GM12878 (cell line): ENCODE measurements around the gene EMSY. TPM values are rescaled to one million over a fixed set of nuclear protein-coding genes. Genes with fewer than 3 reads are reported as not detected.
"Not testable (repeated sequence)": the region's sequence is repeated elsewhere in the genome, so short reads cannot be mapped to it uniquely, and the experiment has no call there.

Source experiments
- ATAC-seq: fragments of 200-7000 bp; cut with Tn5 transposase; 3 replicates; pipeline ENCODE4 v1.9.1; 2020; ENCODE audit warnings: mild to moderate bottlenecking, moderate library complexity
- BruUV-seq: library from RNA; stranded (reverse); fragments of 400-500 nt; replicated peaks from 2 replicates; lab custom pipeline; 2021; lab: Mats Ljungman, UMichigan
- CTCF ChIA-PET: fragments of 300-600 bp; sonication (Branson Sonifier 250); formaldehyde crosslinking; extraction: SDS; loops from one replicate; lab custom pipeline; 2021; ENCODE audit warnings: inconsistent platforms; lab: Yijun Ruan, JAX
- POLR2A ChIA-PET: fragments of 350-600 bp; formaldehyde crosslinking; extraction: SDS; loops from one replicate; lab custom pipeline; 2021; ENCODE audit warnings: inconsistent platforms; lab: Charles Lee
- RAD21 ChIA-PET: fragments of 300-600 bp; sonication (Branson Sonifier 250); formaldehyde crosslinking; loops from one replicate; lab custom pipeline; 2023; ENCODE audit warnings: antibody characterized with exemption; ENCODE audit not compliant: unreplicated experiment; lab: Charles Lee
- SMC1A ChIA-PET: fragments of 300-600 bp; sonication (Branson Sonifier 250); formaldehyde crosslinking; loops from one replicate; lab custom pipeline; 2023; ENCODE audit not compliant: unreplicated experiment, uncharacterized antibody; lab: Charles Lee
- DNase-seq: peaks from one replicate; pipeline ENCODE4 v3.0.0-alpha.2; 2011; ENCODE audit warnings: low read depth, low spot score
- FAIRE-seq: peaks from 3 replicates; lab custom pipeline; 2011; peaks lifted over from hg19 to GRCh38; lab: Jason Lieb, UNC
- H2AFZ ChIP-seq: 2 replicates; pipeline ENCODE4 v1.6.0; 2011; ENCODE audit warnings: low read depth, low read length, control low read depth; ENCODE audit not compliant: control insufficient read depth
- H3K27ac ChIP-seq: 2 replicates; pipeline ENCODE4 v1.5.1; 2011; ENCODE audit warnings: control low read depth; ENCODE audit not compliant: control insufficient read depth, insufficient read depth
- H3K27me3 ChIP-seq, 2 experiments: replicated peaks in 1 of 2; 2 replicates each; pipeline versions ENCODE4 v1.6.0 to v1.6.1; 2011; ENCODE audit warnings: low read length in 1 of 2; ENCODE audit not compliant: control insufficient read depth in 2 of 2, insufficient read depth in 2 of 2
- H3K36me3 ChIP-seq, 2 experiments: 2 replicates each; pipeline ENCODE4 v1.5.1; 2011; ENCODE audit warnings: low read length in 1 of 2; ENCODE audit not compliant: control insufficient read depth in 2 of 2, insufficient read depth in 2 of 2
- H3K4me1 ChIP-seq: 2 replicates; pipeline ENCODE4 v1.6.1; 2011; ENCODE audit warnings: mild to moderate bottlenecking, low read length, moderate library complexity, mixed read lengths; ENCODE audit not compliant: control insufficient read depth, insufficient read depth
- H3K4me2 ChIP-seq: 2 replicates; pipeline ENCODE4 v1.6.0; 2011; ENCODE audit warnings: control low read depth; ENCODE audit not compliant: control insufficient read depth, insufficient read depth
- H3K4me3 ChIP-seq: fragments of 200-600 bp; sonication (generic); 2 replicates; pipeline ENCODE4 v1.5.1; 2016
- H3K79me2 ChIP-seq: 2 replicates; pipeline ENCODE4 v1.6.0; 2011; ENCODE audit warnings: low read length; ENCODE audit not compliant: control insufficient read depth, insufficient read depth
- H3K9ac ChIP-seq: 2 replicates; pipeline ENCODE4 v1.8.0; 2011; ENCODE audit warnings: low read length, control low read depth, mixed read lengths; ENCODE audit not compliant: control insufficient read depth, insufficient read depth
- H3K9me3 ChIP-seq: replicated peaks from 3 replicates; pipeline ENCODE4 v1.5.1; 2011; ENCODE audit warnings: mild to moderate bottlenecking, low read length; ENCODE audit not compliant: control insufficient read depth, insufficient read depth
- H4K20me1 ChIP-seq: 2 replicates; pipeline ENCODE4 v1.6.0; 2011; ENCODE audit not compliant: control insufficient read depth, insufficient read depth
- PKNOX1 ChIP-seq: fragments of 450-650 bp; IDR thresholded peaks from 2 replicates; pipeline ENCODE4 v1.6.1; 2016; ENCODE audit warnings: mild to moderate bottlenecking
- SPI1 ChIP-seq: IDR thresholded peaks from 2 replicates; pipeline ENCODE4 v1.6.1; 2011; ENCODE audit warnings: low read depth, mild to moderate bottlenecking, low read length, moderate library complexity, borderline replicate concordance; ENCODE audit not compliant: insufficient read depth
- STAT3 ChIP-seq: IDR thresholded peaks from 2 replicates; pipeline ENCODE4 v1.6.1; 2011; ENCODE audit warnings: low read depth, low read length, improper control_type of control experiment
- ZNF274 ChIP-seq: IDR thresholded peaks from one replicate; pipeline ENCODE4 v1.8.0; 2011; ENCODE audit not compliant: insufficient read length, insufficient read depth
- WGBS: methylation state at CpG from one replicate; pipeline ENCODE4 v1.1.6; 2016; ENCODE audit warnings: low lambda C conversion rate; ENCODE audit not compliant: insufficient replicate concordance, insufficient coverage; ENCODE audit errors: missing lambda C conversion rate; 5-methylcytosine and 5-hydroxymethylcytosine counted together
- in situ Hi-C: fragments of 300-500 bp; cut with MboI; formaldehyde crosslinking; loops from 9 replicates; pipeline ENCODE4 v1.14.3; 2018; ENCODE audit warnings: mixed read lengths
- intact Hi-C: fragments of 100-400 bp; cut with micrococcal nuclease; formaldehyde crosslinking; loops from one replicate; pipeline ENCODE4 v1.14.2; 2022; ENCODE audit not compliant: unreplicated experiment
- polyA plus RNA-seq, 11 experiments: library from polyadenylated mRNA; depleted of rRNA in 4 of 11; unstranded in 6 of 11; stranded (reverse) in 5 of 11; fragments of >200 nt; fragmentation: Nextera tagmentation in 4 of 11; fragmentation: Illumina TruSeq in 1 of 11; extraction: Ambion mirVana in 4 of 11; extraction: Trizol in 1 of 11; gene quantifications; 1 replicate in 1 of 11; 2 replicates in 10 of 11; pipeline versions ENCODE4 v1.2.1 to v1.2.3, GENCODE V29; 2011 to 2016; ENCODE audit warnings: inconsistent platforms in 2 of 11, missing spikeins in 2 of 11, low read depth in 1 of 11
- total RNA-seq, 4 experiments: library from RNA; depleted of rRNA in 3 of 4; stranded (reverse); fragments of >200 nt in 3 of 4; fragmentation: Illumina TruSeq in 1 of 4; extraction: Trizol in 1 of 4; gene quantifications; 2 replicates each; pipeline versions ENCODE4 v1.2.1 to v1.2.3, GENCODE V29; 2013 to 2021

The EMSY gene
- total and polyA plus RNA-seq, 10 of the 15 experiments (the other 5 are each of a cell fraction or from before 2014, with no cell fraction given) = 9.3 to 26.9 (median 13.0) TPM

- BruUV-seq = no TSS peak
- POLR2A ChIA-PET = no interaction called here
- intact Hi-C loops = no loop called here
- TF ChIP-seq ZNF274 = no peak
- TF ChIP-seq SPI1 = no peak
- no peak for TF ChIP-seq PKNOX1
- TF ChIP-seq STAT3 = no peak
- TF ChIP-seq, all 136 proteins: peak for 0
- H3K4me3 ChIP-seq = no peak overlapping the region
- no peaks in the 10 kb centered on the region for H4K20me1 ChIP-seq
- H3K4me2 ChIP-seq = no peak overlapping the region
- no peak overlapping the region for H2AFZ ChIP-seq
- no peaks in the 10 kb centered on the region for H3K79me2 ChIP-seq
- 35% methylated on average over 5 of the region's 5 CpGs for WGBS
- in situ Hi-C loops = no loop called here
- ATAC-seq = no peak
- no peaks in the 10 kb centered on the region for H3K4me1 ChIP-seq
- H3K36me3 ChIP-seq = no peaks in the 10 kb centered on the region
- no peak overlapping the region for H3K9ac ChIP-seq
- no peak for DNase-seq
- CTCF ChIA-PET = interaction anchor here (0.6 kb wide), 1 partner anchor 760 kb away, joined by 3 read pairs; no protein-coding TSS in a partner anchor
- H3K27ac ChIP-seq = no peak overlapping the region
- RAD21 ChIA-PET = no interaction called here
- H3K9me3 ChIP-seq = no peaks in the 10 kb centered on the region
- no peaks in the 10 kb centered on the region; a peak in 1 of 4 replicates for H3K27me3 ChIP-seq
- SMC1A ChIA-PET = interaction anchor here (0.6 to 0.9 kb wide), 2 partner anchors 100 to 373 kb away, joined by 3 read pairs; no protein-coding TSS in a partner anchor
- FAIRE-seq = no peak
Observed at GRCh38 chr11:76579752-76580151, 134.9 kb downstream of the EMSY start.

GRCh38 chr11:76582471-76582870 is 137.7 kb downstream of the EMSY start:
- H3K27me3 ChIP-seq, DNase-seq, H3K27ac ChIP-seq, H4K20me1 ChIP-seq, in situ Hi-C loops, RAD21 ChIA-PET, FAIRE-seq, CTCF ChIA-PET, BruUV-seq, H3K4me3 ChIP-seq, H3K79me2 ChIP-seq, H3K9me3 ChIP-seq, ATAC-seq, SMC1A ChIA-PET, H3K9ac ChIP-seq, POLR2A ChIA-PET, H3K4me2 ChIP-seq, H2AFZ ChIP-seq, H3K4me1 ChIP-seq, intact Hi-C loops, H3K36me3 ChIP-seq: not testable (repeated sequence)
- 91% methylated on average over 20 of the region's 31 CpGs for WGBS
